NCI-H2081 (cell line): ENCODE results near the gene UBXN2A.
"Not testable (repeated sequence)": the region's sequence is repeated elsewhere in the genome, so short reads cannot be mapped to it uniquely, and the experiment has no call there.

Experiments
- DNase-seq, 2 experiments: peaks; one replicate each; lab custom pipeline; 2025; lab: John Stamatoyannopoulos, UW

Gene UBXN2A

DNA sequence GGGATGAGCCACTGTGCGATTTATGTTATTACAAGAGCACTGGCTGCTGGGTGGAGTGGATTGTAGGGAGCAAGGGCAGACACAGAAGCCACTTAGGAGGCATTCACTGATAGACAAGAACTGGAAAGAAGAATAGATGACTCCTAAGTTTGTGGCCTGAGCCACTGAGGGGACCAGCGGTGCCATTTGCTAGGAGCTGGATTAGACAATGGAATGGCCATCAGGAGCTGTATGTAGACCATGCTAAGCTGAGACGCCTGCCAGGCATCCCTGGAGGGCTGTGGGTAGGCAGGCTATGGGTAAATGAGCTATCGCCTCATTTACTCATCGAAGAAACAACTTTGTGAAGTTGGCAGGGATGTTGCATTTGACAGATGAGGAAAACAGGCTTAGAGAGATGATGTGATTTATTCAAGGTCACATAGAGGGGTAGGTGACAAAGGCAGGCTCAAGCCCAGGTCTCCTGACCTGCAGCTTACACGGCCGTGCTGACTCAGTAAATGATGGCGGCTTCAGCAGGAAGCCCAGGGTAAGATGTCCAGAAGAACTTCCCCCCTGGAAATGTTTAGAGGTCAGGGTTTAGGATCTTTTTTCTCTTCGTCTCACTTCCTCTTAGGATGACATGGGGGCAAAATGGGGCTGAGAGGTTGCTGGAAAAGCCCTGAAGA lies 72.4 kb downstream of the UBXN2A start:
- DNase-seq: no peak

DNA sequence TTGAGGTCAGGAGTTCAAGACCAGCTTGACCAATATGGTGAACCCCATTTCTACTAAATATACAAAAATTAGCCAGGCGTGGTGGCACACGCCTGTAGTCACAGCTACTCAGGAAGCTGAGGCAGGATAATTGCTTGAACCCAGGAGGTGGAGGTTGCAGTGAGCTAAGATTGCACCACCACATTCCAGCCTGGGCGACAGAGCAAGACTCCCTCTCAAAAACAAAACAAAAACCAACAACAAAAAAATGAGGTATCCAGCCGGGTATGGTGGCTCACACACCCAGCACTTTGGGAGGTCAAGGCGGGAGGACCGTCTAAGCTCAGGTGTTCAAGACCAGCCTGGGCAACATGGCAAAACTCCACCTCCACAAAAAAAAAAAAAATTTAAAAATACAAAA lies 74.6 kb downstream of the UBXN2A start:
- not testable (repeated sequence) for DNase-seq

DNA sequence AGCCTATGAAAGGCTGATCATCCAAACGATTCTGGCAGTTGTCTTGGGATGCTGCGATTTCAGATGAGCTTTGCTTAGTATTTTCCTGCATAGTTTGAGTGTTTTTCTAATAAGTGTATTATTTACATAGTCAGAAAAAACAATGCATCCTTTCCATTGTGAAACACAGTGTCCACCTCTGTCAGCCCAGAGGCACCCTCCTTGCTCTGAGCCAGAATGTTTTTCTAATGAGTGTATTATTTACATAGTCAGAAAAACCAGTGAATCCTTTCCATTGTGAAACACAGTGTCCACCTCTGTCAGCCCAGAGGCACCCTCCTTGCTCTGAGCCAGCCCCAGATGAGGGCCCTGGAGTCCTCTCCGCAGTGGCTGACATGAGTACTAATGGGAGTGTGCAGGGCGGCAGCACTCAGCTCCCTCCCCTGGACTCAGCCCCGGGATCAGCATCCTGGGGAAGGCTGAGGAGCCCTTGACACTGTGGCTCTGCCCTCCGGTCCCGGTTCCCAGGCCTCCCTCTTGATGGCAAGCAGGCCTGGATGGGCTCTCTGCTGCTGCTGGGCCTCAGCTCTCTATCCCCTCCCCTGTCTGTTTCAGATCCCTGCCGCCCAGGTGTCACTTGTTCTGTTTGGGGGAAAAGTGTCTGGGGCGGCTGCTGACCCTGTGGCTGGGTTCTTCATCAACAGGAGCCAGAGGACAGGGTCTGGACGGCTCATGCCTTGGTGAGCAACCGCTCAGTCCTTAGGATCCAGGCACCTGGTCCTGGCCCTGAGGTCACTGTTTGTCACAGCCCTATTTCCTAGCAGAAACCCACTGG lies 75.5 kb downstream of the UBXN2A start:
- no peak for DNase-seq

DNA sequence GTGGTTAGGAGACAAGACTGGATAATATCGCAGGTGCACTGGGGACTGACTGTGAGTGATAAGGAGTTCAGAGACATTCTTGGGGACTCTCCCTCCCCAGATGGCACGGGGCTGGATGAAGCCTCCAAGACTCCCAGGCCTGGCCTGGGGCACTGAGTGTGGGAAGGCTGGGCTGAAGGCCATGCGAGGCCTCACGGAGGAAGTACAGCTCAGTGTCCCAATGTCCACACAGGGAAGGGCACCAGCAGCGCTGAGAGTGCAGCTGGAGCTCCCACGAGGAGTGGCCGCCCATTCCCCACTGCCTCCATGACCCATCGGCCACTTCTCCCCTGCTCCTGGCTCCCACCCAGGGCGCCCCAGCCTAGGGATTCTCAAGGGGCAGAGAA lies 76.1 kb downstream of the UBXN2A start:
- no peak for DNase-seq

DNA sequence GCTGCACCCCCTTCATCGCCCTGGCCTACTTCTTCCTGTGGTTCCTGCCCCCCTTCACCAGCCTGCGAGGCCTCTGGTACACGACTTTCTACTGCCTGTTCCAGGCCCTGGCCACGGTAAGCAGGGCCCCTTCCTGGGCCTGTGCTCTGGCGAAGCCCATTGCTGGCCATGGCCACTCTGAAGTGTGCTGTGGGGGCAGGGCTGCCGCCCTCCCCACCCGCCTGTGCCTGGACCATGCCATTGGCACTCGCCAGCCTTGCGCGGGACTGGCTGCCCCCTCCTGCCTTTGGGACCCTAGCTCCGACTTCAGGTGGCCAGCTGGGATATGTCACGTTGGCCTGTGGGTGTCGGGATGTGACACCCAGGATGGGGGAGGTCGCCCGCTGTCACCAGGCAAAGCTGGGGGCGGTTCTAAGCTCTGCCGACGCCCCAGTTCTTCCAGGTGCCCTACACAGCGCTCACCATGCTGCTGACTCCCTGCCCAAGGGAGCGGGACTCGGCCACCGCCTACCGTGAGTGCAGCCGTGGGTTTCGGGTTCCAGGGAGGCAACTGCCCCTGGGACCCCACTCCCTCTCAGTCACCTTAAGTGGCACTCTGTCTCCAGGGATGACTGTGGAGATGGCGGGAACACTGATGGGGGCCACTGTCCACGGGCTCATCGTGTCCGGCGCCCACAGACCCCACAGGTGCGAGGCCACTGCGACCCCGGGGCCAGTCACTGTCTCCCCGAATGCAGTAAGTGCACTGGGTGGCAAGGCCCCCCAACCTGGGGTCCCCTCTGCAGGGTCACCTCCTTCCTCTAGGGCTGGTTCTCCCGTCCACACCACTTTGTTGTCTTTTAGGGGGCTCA lies 76.8 kb downstream of the UBXN2A start:
- DNase-seq: no peak

DNA sequence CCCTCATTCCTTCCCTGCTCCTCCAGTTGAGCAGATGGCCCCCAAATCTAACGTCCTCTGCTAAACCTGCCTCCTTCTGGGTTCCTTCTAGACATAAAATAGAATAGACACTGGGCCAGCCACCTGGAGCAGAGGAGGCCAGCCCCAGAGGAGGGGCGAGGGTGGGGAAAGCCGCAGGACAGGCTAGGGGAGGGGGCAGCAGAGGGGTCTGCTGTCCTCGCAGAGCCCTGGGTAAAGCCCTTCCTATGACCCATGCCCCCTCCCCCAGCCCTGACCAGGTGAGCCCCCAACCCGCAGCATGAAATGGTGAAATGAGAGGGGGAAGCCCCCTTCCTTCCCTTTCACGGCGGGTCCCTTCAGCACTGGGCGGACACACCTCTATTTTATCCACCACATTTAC lies 77.4 kb downstream of the UBXN2A start:
- DNase-seq: no peak

DNA sequence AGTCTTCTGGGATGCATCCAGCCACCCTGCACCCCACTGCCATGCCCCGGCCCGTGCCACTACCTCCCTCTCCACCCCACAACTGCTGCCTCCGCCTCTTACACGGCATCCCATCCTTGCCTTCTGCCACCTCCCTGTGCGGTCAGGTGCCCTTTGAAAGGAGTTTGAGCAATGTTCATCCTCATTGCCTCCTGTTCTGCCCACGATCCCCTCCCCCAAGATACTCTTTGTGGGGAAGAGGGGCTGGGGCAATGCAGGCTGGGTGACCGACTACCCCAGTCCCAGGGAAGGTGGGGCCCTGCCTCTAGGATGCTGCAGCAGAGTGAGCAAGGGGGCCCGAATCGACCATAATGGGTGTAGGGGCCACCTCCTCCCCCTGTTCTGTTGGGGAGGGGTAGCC lies 78.0 kb downstream of the UBXN2A start:
- DNase-seq: no peak

DNA sequence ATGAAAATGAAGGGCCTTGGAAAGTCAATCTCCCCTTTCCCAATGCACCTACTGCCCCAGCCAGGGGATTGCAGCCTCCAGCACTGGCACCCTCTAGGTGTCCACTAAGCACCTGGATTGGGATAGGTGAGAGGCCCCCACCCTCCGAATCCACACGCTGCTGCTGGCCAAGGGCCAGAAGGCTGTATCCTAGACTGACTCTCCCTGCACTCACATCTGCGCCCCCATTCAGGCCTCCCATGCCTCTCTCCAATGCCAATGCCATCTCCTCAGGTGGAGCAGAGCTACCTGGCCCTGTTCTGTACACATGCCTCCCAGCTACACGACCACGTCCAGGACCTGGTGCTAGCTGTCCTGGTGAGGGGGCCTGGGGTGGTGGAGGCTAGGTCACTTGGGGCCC lies 79.5 kb downstream of the UBXN2A start:
- DNase-seq: no peak

DNA sequence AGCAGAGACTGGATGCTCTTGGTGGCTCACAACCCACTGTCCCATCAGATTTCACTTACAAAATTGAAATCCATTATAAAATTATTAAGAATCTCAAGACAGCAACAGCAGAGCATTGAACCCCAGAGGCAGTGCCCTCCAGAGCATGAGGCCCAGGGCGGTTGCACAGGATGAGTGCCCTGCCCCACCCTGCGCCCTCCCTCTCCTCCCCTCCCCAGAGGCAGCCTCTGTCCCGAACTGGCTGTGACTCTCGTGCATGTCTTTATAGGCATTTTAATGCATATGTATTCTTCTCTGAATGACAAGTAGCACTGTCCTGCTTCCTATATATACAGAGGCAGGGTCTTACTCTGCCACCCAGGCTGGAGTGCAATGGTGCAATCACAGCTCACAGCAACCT lies 80.0 kb downstream of the UBXN2A start:
- DNase-seq: no peak

DNA sequence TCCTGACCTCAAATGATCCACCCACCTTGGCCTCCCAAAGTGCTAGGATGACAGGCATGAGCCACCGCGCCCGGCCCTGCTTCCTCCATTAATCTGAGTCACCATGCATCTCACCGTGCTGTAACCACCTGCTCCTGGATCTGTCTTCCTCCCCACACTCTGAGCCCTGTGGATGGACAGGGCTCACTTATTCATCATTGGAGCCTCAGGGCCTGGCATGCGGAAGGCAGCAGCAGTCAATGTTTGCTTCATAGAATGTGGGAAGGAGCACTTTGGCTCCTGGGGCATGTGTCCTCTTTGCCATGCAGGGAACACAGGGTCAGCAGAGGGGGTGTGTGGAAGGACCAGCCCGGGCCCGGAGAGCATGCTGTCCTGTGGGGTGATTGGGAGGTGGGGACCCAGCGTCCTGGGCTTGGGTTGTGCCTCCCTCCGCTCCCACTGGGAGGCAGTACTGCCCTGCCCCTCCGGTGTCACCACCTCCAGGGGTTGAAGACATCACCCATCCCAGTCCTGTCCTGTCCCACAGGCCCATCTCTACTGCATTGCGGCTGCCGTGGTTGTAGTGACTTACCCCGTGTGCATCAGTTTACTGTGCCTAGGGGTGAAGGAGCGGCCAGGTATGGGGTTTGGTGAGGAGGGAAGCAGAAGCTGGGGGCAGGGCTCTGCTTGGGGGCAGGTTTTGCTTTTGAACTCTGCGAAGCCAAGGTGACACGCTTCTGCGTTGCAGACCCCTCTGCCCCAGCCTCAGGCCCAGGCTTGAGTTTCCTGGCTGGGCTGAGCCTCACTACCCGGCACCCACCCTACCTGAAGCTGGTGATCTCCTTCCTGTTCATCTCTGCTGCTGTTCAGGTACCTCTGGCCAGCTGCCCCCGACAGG lies 81.1 kb downstream of the UBXN2A start:
- DNase-seq: no peak

DNA sequence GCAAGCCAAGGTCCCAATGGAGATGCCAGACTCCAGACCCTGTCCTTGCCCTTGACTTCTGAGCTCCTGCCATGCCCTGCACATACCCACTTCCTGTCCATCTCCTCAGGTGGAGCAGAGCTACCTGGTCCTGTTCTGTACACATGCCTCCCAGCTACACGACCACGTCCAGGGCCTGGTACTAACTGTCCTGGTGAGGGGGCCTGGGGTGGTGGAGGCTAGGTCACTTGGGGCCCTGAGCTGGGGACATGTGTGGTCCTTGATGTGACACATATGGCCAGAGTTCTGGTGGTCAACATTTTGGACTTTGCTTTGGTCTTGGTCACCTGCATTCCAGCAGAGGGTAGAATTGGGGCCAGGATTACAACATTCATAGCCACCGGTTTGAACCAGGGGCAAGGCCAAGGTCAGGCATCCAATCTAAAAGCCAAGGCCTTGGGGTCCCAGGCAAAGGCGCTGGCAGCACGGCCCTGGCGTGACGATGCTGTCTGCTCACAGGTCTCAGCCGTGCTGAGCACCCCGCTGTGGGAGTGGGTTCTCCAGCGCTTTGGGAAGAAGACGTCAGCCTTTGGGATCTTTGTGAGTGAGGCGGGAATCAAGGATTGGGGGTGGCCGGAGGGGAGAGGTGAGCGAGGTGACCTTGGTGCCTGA lies 82.2 kb downstream of the UBXN2A start:
- no peak for DNase-seq

DNA sequence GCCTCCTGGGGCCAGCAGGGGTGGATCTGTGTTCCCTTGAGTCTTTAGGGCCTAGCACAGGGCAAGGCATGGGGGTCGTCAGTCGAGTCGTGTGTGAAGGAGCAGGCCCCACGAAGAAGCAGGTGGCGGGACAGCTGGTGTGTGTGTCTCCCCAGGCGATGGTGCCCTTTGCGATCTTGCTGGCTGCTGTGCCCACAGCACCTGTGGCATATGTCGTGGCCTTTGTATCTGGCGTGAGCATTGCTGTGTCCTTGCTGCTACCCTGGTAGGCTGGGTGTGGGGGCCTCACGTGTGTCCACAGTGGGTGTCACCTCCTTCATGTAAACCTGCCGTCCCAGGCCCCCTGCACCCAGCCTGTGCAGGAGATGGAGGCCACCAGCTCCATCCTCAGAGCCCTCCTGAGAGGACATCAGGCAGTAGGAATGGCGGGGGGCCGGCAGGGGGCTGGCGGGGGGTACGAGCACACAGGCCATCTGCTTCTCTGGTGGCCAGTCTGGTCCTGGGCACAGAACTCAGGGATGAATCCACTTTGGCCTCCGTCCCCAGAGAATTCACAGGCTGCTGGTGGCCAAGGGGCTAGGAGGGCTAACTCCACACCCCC lies 82.8 kb downstream of the UBXN2A start:
- no peak for DNase-seq

DNA sequence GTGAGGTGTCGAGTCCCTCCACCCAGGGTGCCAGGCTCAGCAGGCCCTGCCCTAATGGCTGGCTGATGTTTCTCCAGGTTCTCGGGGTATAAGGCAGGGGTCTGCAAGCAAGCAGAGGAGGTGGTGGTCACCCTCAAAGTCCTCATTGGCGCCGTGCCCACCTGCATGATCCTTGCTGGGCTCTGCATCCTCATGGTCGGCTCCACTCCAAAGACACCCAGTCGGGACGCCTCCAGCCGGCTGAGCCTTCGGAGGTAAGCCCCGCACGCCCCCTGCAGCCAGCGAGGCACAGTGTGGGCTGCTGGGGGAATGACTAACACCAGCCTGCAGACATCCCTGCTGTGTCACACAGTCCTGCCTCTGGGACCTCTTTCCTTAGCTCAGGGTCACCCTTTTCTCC lies 83.8 kb downstream of the UBXN2A start:
- no peak for DNase-seq

DNA sequence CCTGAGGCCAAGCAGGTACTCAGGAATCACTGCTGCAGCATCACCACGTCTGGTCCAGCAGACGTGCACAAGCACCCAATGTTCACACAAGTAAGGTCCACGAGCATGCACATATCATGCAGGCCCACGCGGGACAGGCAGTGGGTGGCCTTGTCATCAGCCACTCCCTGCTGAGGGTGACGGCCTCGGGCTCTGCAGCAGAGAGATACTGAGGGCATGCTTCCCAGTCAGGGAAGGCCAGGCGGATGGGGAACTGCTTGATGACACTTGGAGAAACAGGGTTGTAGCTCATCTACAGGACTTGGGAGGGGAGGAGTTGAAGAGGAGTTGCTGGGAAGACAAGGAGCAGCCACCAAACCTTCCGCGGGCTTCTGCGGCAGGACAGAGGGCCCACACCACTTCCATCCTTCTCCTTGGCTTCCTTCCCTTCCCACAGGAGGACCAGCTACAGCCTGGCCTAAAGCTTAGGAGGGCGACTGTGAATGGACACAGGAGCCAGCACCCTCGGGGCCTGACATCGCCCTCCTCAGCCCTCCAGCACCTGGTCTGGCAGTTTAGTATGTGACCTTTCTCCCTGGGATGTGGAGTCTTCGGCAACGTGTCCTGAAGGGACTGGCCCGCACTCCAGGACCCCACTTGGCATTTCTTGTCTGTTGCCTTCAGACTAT lies 84.9 kb downstream of the UBXN2A start:
- DNase-seq: no peak

DNA sequence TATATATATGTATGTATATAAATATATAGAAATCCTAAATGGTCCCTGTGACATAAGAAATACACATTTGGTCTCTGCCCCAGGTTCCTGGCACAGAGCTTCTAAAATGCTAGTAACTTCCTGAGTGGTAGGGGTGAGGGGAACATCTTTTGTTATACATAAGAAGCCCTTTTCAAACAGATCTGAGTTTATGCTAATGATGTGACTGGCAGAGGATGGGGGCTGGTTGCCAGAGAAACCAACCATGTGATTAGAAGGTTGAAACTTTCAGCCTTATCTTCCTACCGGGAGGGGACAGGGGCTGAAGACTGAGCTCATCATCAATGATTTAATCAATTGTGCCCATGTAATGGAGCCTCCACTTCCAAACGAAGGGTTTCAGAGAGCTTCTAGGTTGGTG lies 86.0 kb downstream of the UBXN2A start:
- no peak for DNase-seq

DNA sequence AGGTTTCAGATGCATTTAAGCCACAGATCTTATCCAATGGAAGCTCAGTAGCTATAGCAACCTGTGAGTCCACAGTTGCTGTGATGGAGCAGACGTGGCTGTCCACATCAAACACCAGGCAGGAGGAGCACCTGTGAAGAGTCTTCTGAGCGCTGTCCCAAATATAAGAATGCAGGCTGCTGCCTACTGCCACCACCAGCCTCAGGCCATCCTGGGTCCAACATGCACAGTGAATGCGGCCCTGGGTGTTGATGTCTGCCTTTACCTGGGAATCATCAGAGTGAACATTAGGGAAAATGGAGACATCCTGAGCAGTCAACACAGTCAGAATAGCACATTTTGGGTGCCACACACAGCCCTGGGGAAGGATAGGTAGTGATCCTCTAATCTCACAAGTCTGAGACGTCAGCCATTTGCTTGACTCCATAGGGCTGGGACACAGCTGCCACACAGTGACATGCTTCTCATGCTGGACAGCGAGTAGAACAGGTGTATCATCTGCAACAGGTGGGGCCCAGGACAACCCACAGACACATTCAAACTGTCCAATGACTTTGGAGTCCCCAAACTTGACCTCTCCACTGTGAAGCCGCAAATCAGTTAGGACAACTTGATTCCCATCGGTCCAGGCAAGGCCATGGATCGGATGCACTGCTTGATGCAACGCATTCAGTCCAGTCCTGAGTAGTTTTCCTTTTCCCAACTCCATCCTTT lies 98.7 kb downstream of the UBXN2A start:
- DNase-seq: no peak

DNA sequence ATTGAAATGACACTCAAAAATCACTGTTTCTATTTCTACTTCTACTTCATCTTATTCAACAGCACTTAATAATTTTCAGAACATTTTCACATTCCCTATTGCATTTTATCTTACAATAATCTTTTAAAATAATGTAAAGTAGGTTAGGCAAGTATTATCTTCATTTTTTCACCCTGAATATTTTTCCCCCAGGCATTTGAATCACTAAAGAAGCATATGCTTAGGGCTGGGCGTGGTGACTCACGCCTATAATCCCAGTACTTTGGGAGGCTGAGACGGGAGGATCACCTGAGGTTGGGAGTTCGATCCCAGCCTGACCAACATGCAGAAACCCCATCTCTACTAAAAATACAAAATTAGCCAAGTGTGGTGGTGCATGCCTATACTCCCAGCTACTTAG lies 100.2 kb downstream of the UBXN2A start:
- no peak for DNase-seq

DNA sequence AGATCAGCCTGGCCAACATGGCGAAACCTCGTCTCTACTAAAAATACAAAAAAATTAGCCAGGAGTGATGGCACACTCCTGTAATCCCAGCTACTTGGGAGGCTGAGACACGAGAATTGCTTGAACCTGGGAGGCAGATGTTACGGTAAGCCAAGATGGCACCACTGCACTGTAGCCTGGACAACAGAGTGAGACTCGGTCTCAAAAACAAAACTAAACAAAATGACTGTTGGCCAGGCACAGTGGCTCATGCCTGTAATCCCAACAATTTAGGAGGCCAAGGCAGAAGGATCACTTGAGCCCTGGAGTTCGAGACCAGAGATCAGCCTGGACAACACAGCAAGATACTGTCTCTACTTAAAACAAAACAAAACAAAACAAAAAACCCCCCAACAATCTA lies 102.9 kb downstream of the UBXN2A start:
- not testable (repeated sequence) for DNase-seq
